GM19238 (cell line): ENCODE measurements around the gene RIPK4.

ENCODE experiments used
- DNase-seq: peaks from one replicate; pipeline ENCODE4 v3.0.0; 2011; ENCODE audit warnings: low spot score; ENCODE audit not compliant: insufficient read length

The RIPK4 gene

DNA sequence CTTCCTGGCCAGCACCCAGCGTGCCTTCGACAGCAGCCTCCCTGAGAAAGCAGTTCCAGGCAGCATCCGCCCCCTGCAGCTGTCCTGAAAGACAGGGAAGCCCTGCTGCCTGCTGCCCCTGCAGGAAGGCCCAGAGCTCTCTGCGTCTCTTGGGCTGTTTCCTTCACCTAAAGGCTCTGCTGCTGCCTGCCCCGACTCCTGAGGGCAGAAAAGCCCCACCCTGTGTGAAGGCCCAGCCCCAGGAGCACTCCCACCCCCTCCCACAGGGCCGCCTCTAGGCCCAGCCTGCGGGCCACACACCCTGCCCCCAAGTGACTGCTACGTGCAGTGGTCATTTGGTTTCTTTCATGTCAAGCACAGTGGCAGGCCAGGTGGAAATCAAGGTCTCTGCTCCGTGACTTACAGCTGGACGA lies 12.4 kb downstream of the RIPK4 start:
- DNase-seq, result no peak

DNA sequence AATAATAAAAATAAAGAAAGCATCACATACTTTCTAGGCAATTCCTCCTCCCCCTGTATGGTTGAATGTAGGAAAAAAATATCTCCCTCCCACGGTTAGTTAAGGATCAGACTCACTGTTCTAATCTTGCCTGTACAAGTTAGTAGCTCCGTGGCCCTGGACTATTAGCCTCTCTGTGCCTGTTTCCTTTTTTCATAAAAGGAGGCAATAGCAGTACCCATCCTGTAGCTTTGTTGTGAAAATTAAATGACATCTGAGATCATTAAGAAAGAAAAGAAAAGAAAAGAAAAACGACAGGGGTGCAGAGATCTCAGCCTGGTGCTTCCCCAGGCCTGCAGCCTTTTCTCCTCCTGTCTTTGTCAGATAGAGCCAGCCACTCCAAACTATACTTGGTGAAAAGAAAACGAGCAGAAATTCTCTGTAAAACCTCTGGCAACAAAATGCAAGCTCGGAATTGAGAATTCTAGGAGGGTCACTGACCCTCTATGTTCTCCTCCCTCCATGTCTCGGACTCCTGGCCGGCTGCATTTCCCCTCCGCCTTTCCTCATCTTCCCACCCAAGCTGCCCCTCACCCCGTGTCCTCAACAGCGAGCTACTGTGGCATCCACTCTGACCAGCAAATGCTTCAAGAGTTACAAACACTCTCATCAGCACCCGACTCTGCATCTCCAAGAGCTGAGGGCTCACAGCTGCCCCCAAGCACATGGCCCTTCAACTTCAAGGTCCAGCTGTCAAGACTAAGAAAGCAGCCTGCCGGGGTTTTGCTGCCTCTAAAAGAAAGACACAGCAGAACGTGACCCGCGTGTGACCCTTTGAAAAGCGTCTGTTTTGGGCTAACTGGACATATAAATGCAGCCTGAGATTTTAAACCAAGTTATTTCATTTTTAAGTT lies 13.6 kb downstream of the RIPK4 start:
- no peak for DNase-seq

DNA sequence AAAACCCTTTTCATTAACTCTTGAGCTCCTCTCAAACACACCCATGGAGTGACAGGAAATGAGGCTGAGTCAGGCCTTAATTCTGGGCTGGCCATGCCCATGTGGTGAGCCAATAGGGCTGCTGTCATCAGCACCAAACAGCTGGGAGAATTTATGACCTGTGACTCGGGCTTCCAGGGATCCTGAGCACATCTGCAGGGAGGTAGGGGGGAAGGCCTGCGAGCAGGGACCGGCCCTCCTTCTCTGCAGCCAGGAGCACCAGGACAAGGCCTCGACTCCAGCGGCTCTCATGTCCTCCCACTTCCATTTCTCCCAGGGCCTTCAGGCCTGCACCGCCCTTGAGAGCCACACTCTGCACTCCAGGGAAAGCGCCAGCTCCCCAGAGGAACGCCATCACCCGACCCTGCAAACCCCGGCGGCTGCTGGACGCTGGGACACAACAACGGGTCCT lies 14.6 kb downstream of the RIPK4 start:
- DNase-seq, result no peak

DNA sequence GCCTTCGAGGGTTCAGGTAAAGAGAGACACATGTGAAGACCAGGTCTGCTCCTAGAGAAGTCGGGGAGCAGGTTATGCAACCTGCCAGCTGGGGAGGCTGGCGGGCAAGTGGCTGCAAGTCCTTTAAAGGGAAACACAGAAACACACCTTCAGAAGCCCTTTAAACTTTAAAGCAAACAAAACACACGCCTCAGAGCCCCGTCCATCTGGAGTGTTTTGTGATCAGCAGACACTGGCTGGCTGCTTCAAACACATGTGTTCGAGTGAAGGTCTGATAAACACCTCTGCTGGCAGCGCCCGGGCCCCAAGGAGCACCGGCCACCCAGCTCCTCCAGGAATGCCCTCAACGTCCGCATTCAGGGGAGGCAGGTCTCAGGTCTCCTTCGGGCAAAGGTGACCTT lies 15.2 kb downstream of the RIPK4 start:
- DNase-seq, result no peak

DNA sequence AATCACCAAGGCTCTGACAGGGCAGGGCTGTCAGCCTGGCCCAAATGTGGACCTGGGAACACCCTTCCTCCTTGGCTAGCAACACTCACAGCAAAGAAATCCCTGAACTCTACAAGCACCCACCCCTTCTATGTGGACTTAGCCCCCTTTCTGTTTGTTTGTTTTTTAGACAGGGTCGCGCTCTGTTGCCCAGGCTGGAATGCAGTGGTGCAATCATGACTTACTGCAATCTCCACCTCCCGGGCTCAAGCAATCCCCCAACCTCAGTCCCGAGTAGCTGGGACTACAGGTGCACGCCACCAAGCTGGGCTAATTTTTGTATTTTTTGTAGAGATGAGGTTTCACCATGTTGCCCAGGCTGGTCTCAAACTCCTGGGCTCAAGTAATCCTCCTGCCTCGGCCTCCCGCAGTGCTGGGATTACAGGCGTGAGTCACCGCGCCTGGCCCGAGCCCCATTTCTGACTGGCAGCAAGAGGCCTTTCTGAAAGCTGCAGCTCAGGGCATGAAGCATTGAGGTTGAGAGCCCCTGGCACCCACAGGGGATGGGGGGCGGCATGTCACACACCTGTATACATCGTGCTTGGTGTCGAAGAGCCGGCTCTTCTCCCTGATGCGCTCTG lies 16.2 kb downstream of the RIPK4 start:
- no peak for DNase-seq

DNA sequence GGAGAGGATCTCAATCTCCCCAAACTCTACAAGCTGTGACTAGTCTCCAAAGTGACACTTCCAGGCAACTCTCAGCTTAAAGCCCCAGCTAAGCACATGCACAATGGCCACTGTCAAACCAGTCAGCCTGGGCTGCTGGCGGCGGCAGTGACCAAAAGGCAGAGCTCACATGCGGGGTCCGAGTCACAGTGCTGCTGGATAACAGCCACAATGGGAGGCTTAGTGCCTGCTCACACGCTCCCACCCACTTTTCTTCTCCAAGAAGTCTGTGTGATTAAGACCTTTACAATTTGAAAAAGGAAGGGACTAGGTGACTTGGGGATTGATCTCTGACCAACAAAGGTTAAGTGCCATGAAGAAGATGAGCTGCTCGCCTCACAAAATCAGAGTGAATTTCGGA lies 16.8 kb downstream of the RIPK4 start:
- no peak for DNase-seq

DNA sequence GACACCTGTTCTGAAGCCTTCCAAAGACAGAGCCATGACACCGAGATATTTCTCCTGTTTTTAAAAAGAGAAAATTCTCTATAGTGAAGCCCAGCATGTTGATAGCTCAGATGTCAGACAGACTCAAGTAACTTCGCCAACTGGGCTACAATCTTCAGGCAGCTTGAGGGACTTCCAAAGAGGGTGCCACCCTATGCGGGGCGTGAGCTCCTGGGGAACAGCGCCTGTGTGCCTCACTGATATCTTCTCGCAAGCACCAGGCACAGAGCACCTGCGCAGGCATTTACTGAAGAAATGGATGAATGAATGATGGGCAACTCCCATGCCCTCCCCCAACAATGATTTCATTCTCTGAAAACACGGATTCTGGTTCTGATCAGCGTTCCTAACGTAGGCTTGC lies 17.6 kb downstream of the RIPK4 start:
- DNase-seq, result no peak

DNA sequence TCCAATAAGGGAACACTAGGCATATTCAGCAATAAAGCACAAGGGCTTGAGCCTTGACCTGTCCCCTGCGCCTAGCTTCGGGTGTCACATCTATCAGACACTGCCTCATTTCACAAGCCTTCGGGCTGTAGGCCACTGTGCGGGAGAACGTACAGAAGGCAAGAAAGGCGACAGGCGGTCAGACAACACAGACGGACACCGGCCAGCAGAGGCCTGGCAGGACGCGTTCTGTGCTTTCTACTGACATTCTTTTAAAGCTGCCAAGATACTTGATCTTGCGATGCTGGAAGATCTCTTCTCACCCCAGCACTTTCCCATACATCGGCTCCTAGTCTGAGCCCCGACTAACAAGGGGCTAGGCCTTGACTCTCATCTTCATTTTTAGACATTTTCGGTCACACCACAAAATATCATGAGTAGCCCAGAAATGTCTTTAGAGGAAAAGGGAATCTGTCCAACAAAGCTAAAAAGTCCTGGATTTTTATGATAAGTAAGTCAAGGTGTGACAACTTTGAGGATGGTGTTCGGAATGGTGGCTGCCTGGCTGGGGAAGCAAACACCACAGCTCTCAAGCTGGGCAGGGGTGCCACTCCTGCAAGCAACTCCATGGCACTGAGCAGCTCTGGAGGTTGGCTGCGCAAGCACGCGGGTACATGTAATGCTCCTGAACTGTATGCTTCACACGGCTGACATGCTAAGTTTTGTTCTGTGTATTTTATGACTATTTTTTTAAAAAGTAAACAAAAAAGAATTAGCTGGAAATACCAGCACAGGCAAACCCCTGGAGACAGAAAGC lies 18.7 kb downstream of the RIPK4 start:
- no peak for DNase-seq

DNA sequence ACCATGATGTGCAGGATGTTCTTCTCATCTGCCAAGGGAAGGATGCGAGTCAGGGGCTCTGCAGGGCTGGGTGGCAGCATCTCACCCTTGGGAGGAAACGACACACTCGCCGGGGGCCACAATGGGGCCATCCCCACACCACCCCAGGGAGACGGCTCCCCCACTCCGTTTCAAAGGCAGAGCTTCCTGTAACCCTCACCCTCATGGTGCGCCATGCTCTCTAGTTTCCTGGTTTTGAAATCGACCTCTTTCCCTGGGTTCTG lies 20.2 kb downstream of the RIPK4 start:
- no peak for DNase-seq

DNA sequence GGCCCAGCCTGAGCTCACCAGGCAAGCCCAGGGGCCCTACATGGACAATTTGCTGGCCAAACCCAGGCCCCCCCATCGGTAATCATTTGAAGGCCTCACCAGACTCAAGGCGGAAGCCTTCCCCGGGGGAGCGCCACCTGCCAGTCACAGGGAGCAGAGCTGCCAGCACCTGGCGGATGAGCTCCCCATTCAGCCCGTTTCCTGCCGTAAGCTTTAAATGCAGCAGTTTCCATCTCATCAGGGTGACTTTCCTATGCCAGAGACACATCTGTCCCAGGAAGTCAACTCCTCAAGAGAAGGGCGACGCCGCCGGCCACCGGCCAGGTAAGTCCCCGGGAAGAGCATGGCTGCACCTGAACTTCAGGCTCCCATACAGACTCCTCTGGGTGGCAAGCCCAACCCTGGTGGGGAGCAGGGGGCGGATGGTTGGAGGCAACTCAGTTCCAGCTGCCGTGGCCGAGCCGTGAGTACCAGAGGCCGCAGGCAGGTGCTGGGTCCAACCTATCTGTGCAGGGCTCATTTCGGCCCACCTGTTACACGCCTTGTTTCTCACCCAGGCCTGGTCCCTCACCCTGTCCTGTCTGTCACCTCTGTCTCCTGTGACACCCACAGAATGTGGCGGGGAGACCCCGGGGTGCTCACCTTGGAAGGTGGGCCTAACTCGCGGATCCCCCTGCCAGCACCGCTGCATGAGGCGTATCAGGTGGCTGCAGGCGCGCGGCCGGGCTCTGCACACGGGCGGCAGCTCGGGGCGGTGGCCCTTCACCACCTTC lies 20.7 kb downstream of the RIPK4 start:
- DNase-seq, result no peak

DNA sequence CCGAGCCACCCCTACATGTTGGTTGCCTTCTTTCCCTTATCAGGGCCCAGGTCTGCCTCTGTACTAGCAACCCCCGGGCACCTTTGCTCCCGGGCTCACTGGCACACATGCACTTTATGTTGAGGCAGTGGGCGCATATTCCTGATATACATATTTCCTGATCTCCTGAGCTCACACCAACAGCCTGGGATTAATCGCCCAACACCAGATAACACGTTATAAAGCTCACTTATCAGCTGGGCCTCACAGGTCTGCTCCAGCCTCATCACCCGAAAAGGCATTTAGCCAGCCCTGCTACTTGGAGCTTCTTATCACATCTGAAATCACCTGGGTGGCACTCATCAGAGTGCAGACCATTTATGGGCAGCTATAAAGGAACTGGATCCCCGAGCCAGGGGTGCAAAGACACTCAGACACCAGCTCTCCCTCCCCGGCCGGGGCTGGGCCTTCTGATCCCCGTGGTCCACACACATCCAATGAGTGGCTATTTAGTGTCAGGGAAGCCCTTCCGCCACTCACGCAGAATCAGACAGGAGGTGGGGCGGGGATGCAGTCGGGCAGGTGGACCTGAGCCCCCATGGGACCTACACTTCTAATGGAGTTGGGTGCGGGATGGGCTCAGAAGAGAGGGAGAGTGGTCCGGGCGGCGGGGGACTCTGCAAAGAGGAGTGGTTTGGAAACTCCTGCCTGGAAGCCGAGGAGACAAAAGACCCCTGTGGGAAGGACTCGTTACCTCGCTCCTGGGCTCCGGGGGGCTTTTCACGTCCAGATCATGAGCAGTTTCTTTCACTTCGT lies 21.6 kb downstream of the RIPK4 start:
- DNase-seq, result no peak

DNA sequence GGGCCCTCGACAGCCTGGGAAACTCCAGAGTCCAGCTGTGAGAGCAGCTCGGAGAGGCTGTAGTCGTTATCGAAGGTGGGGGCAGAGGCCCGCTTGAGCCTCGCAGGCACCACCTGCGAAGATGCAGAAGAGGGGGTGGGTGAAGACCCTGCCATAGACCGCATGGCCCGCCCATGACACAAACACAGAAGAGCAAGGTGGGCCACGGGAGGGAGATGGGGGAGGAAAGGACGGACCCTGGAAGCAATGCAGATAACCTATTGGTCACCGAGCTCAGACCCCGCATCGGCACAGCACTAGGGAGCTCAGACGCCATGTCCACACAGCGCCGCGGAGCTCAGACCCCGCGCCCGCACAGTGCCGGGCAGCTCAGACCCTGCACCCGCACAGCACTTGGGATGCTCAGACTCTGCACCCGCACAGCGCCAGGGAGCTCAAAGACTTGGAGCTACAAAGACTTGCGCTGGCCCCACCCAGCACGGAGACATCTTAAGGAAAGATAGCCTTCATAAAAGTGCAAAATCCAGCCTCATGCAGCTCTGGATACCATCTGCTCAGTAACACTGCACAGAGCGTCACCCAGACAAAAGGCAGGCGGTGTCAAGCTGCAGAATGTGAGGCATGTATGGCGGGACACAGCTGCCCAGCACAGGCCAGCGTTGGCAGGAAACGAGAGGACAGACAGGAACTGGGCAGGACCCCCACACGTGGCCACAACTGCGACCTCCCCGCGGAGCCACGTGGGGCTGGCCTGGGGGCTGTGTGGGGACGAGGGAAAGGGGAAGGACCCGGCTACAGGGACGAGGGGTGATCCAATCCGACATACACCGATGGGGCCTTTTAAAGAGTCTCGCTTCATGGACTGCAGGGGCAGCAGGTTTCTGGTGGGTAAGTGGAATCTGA lies 22.6 kb downstream of the RIPK4 start:
- DNase-seq, result no peak

DNA sequence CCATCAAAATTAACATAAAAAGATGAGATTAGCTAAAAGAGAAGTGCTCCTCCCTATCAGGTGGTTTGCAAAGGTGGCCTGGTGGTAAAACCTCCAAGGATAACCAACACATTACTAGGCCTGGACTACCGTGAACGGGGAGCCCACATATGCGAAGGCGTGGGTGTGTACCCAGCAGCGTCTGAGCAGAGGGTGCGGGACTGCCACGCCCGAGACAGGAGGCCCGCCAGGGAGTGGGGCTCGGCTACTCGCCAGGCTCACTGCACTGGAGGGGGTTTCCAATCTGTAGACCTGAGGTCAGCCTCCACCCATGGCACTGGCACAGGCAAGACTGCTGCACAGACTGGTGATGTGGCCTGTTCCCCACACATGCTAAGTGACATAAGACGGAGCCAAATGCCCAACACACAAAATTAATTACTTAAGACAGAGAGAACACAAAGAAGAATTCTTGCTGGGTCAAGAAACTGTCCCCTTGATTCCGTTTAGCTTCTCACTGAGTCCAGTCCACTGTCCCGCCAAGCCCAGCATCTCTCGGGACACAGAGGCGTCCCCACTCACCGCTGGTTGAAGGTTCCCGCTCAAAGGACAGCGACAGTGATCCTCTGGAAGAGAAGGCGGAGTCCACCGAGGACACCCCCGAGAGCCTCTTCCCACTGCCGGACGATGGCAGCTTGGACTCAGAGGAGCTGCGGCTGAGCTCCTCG lies 23.4 kb downstream of the RIPK4 start:
- no peak for DNase-seq

DNA sequence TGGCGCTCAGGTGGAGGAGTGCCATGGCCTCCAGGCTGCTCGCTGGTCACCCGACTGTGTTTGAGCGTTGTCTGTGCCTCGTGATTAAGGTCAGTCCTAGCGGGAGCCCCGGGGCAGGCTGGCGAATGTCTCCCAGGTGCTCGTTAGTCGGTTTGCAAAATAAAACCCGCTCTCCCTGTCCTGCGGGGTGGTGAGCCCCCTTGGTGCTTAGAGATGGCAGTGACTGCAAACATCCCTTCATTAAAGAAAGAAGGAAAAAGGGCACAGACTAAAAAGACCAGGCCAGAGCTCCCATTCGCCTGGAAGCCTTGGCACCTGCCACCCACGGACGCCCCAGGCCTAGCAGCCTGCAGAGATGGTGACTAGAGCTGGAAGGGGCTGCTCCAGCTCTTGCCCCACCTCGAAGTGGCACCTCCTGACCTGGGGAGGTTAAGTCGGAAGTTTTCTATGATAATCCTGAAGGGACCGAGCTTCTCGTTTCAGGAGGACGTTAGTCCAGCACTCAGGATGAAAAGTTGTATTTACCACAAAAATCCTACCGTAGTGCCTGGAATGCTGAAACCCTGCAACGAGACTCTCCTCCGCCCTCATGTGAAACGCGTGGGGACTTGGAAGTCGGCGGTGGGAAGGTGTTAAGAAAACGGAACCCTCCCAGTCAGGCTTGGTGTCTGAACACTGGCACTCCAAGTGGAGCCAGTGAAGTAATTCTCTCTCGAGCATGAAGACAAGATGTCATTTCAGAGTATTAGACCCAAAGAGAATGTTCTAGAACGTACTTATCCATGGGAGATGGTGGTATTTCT lies 24.6 kb downstream of the RIPK4 start:
- no peak for DNase-seq

DNA sequence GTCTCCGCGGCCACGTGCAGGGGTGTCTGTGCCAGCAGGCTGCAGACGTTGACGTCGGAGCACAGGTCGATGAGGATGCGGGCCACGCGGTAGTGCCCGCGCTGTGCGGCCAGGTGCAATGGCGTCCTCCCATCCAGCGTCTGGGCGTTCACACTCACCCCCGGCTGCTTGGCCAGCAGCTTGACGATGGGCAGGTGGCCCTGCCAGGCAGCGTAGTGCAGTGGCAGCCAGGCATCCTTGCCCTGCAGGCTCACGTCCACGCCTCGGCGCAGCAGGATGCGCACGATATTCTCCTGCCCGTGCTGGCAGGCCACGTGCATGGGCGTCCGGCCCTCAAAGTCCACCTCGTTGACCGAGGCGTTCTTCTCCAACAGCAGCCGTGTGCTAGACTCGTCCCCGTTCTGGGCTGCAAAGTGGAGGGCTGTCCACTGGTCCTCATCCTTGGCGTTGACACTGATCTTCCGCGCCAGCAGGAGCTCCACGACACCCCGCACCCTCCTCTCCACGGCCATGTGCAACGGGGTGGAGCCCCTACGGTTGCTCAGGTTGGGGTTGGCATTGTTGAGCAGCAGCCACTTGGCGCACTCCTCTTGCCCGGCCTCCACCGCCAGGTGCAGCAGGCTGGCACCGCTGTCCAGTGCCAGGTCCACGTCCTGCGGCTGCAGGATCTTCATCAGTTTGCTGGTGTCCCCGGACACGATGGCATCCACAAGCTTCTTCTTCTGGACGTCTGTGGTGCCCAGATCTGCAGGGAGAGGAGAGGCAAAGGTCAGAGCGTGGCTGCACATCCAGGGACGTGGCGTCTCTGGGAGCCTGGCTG lies 25.4 kb downstream of the RIPK4 start:
- DNase-seq, result no peak

DNA sequence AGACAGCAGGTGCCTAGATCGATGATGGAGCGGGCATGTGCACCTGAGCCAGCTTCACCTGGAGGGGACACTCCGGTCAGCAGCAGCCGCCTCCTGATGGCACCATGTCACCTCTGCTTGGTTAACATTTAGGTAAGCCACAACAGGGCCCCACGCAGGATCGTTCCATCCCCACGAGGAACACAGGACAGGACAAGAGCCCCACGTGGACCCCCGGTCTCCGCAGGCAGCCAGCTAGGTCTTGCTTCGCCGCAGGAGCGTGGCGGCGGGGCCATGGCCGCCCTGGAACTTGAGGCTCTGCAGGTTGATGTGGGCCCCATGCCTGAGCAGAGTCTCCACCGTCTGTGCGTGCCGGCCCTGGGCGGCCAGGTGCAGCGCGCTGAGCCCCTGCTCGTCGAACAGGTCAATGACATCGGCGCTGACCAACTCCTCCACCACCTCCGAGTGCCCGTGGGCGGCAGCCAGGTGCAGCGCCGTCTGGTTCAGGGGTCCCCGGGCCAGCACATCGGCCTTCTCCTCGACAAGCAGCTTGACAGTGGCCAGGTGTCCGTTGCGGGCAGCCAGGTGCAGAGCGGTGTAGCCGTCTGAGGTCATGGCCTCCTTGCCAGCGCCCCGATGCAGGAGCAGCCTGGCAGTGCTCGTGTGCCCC lies 26.1 kb downstream of the RIPK4 start:
- no peak for DNase-seq

DNA sequence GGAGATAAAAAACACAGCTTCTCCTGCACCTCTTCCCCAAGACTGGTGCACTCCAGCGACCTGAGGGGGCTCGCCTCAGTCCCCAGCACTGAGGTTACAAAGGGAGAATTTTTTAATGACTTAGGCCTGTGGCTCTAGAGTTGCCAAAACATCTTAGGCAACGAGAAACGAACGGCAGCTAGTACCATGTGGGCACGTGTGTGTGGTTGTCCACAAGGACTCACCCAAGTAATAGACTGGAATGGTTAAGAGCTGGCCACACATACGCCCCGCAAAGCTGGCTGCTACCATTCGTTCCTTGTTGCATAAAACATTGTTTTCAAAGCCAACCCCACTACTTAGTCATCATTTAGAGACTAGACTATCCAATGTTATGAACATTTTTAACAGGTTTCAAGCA lies 26.9 kb downstream of the RIPK4 start:
- no peak for DNase-seq
